Posterior vena cava (tissue), 2 donors: Measurements from ENCODE around the gene NPR1. TPM values are rescaled to one million over a fixed set of nuclear protein-coding genes. Genes with fewer than 3 reads are reported as not detected.
"Not testable (repeated sequence)": the region's sequence is repeated elsewhere in the genome, so short reads cannot be mapped to it uniquely, and the experiment has no call there.

ENCODE experiments used
- DNase-seq: peaks from one replicate; pipeline ENCODE4 v3.0.0-alpha.2; 2020; ENCODE audit warnings: low spot score
- intact Hi-C, 2 donors: fragments of 100-400 bp; cut with DNase I; formaldehyde crosslinking; loops; one replicate each; pipeline versions ENCODE4 v1.14.1 to v1.14.2; 2022 to 2023
- long read RNA-seq, 2 donors: library from polyadenylated mRNA; unstranded; transcript quantifications; one replicate each; pipeline ENCODE4 v2.0.0, GENCODE V29; 2020 to 2021
- total RNA-seq, 2 donors: library from RNA; stranded (reverse); fragmentation: NEBNext Ultra II Directional; extraction: Animal tissue kit (Norgen Biotek cat#: 25700); gene quantifications; one replicate each; pipeline ENCODE4 v1.2.1, GENCODE V29; 2021
- donor health status: DM: yes; HTN: yes; CAD: no.
- donor health status: DM: yes; HTN: yes; CAD: no.

Gene NPR1
- total RNA-seq, result 100 to 1,000 TPM; 107 to 119 TPM
- long read RNA-seq, donor 1, full-length matches to known transcripts, result 26 of 69 reads
- long read RNA-seq, donor 1, partial matches to known transcripts, result 30 of 69 reads
- long read RNA-seq, donor 1, other reads (novel, unspliced or antisense), result 13 of 69 reads
- long read RNA-seq, donor 2, full-length matches to known transcripts, result 46 of 143 reads
- long read RNA-seq, donor 2, partial matches to known transcripts, result 80 of 143 reads
- long read RNA-seq, donor 2, other reads (novel, unspliced or antisense), result 17 of 143 reads

- intact Hi-C loops, result loop anchor here (2.0 to 5.0 kb wide), 2 partner anchors 89 to 94 kb away; no protein-coding TSS in a partner anchor
- DNase-seq, result peak; percentile 96
Observed at GRCh38 chr1:153678519-153679336, at the start of gene NPR1. TSS of gene NPR1 (plus strand) at chr1:153678688. CDS start at chr1:153679109, 421 bp downstream.

- intact Hi-C loops, result no loop called here
- no peak for DNase-seq
Observed at GRCh38 chr1:153629343-153629665, 49.2 kb upstream of the NPR1 start.

GRCh38 chr1:153629971-153630370 is 48.5 kb upstream of the NPR1 start:
- no peak for DNase-seq
- intact Hi-C loops, result no loop called here

- intact Hi-C loops, result no loop called here
- DNase-seq, result no peak
Observed at GRCh38 chr1:153630384-153630783, 48.1 kb upstream of the NPR1 start.

- DNase-seq, result no peak
- intact Hi-C loops, result no loop called here
Observed at GRCh38 chr1:153631047-153632022, 47.2 kb upstream of the NPR1 start.

- intact Hi-C loops, result no loop called here
Observed at GRCh38 chr1:153633161-153633753, 45.2 kb upstream of the NPR1 start.

GRCh38 chr1:153633754-153634665 is 44.5 kb upstream of the NPR1 start, which contains the start of gene CHTOP:
TSS of gene CHTOP (plus strand) at chr1:153634066. CDS start at chr1:153636589, 2,523 bp downstream.
- intact Hi-C loops, result no loop called here
- peak; percentile 99 for DNase-seq

More at GRCh38 chr1:153633161-153633753, 45.2 kb upstream of the NPR1 start:
- peak; percentile 87 for DNase-seq

GRCh38 chr1:153635872-153636271 is 42.6 kb upstream of the NPR1 start:
- DNase-seq, result no peak
- intact Hi-C loops, result no loop called here

- DNase-seq, result no peak
Observed at GRCh38 chr1:153636312-153636711, 42.2 kb upstream of the NPR1 start.

GRCh38 chr1:153638261-153638660 is 40.2 kb upstream of the NPR1 start:
- no peak for DNase-seq
- intact Hi-C loops, result no loop called here

More at GRCh38 chr1:153636312-153636711, 42.2 kb upstream of the NPR1 start:
- intact Hi-C loops, result no loop called here

- DNase-seq, result no peak
- intact Hi-C loops, result no loop called here
Observed at GRCh38 chr1:153639280-153639679, 39.2 kb upstream of the NPR1 start.

GRCh38 chr1:153640213-153640612 is 38.3 kb upstream of the NPR1 start:
- DNase-seq, intact Hi-C loops: not testable (repeated sequence)

GRCh38 chr1:153640861-153641260 is 37.6 kb upstream of the NPR1 start:
- intact Hi-C loops, result no loop called here
- no peak for DNase-seq

GRCh38 chr1:153642161-153642560 is 36.3 kb upstream of the NPR1 start:
- no peak for DNase-seq
- intact Hi-C loops, result no loop called here

- DNase-seq, result no peak
- intact Hi-C loops, result no loop called here
Observed at GRCh38 chr1:153643100-153643499, 35.4 kb upstream of the NPR1 start.

GRCh38 chr1:153643816-153644215 is 34.7 kb upstream of the NPR1 start:
- intact Hi-C loops, result no loop called here
- DNase-seq, result no peak

- DNase-seq, result no peak
- intact Hi-C loops, result no loop called here
Observed at GRCh38 chr1:153646672-153647345, 31.7 kb upstream of the NPR1 start.

- intact Hi-C loops, result no loop called here
- DNase-seq, result no peak
Observed at GRCh38 chr1:153647346-153647714, 31.2 kb upstream of the NPR1 start.
